GM20000 (cell line): ENCODE measurements around the gene RAB11FIP5.

ENCODE experiments used
- DNase-seq: peaks from one replicate; pipeline ENCODE4 v3.0.0; 2012; ENCODE audit warnings: low spot score
- TF ChIP-seq, protein P1 (sequence below): IDR thresholded peaks from 2 replicates; pipeline ENCODE4 v1.5.1; 2012; ENCODE audit warnings: mild to moderate bottlenecking, control low read depth; ENCODE audit errors: extremely low read depth, missing control alignments

RAB11FIP5 gene

GRCh38 chr2:73089270-73090030 is 23.3 kb downstream of the RAB11FIP5 start:
- DNase-seq: no peak
- TF ChIP-seq, protein P1, sequence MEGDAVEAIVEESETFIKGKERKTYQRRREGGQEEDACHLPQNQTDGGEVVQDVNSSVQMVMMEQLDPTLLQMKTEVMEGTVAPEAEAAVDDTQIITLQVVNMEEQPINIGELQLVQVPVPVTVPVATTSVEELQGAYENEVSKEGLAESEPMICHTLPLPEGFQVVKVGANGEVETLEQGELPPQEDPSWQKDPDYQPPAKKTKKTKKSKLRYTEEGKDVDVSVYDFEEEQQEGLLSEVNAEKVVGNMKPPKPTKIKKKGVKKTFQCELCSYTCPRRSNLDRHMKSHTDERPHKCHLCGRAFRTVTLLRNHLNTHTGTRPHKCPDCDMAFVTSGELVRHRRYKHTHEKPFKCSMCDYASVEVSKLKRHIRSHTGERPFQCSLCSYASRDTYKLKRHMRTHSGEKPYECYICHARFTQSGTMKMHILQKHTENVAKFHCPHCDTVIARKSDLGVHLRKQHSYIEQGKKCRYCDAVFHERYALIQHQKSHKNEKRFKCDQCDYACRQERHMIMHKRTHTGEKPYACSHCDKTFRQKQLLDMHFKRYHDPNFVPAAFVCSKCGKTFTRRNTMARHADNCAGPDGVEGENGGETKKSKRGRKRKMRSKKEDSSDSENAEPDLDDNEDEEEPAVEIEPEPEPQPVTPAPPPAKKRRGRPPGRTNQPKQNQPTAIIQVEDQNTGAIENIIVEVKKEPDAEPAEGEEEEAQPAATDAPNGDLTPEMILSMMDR: no peak

- TF ChIP-seq, protein P1: no peak
- no peak for DNase-seq
Measured at GRCh38 chr2:73088703-73089102, 24.0 kb downstream of the RAB11FIP5 start.

- no peak for DNase-seq
- TF ChIP-seq, protein P1: no peak
Measured at GRCh38 chr2:73088211-73088610, 24.5 kb downstream of the RAB11FIP5 start.

GRCh38 chr2:73087311-73087710 is 25.4 kb downstream of the RAB11FIP5 start:
- no peak for DNase-seq
- TF ChIP-seq, protein P1: no peak

- peak; percentile 85 for DNase-seq
- TF ChIP-seq, protein P1: peak; percentile 92
Measured at GRCh38 chr2:73085691-73086090, 27.1 kb downstream of the RAB11FIP5 start.

- TF ChIP-seq, protein P1: no peak
- no peak for DNase-seq
Measured at GRCh38 chr2:73084971-73085370, 27.8 kb downstream of the RAB11FIP5 start.

DNA sequence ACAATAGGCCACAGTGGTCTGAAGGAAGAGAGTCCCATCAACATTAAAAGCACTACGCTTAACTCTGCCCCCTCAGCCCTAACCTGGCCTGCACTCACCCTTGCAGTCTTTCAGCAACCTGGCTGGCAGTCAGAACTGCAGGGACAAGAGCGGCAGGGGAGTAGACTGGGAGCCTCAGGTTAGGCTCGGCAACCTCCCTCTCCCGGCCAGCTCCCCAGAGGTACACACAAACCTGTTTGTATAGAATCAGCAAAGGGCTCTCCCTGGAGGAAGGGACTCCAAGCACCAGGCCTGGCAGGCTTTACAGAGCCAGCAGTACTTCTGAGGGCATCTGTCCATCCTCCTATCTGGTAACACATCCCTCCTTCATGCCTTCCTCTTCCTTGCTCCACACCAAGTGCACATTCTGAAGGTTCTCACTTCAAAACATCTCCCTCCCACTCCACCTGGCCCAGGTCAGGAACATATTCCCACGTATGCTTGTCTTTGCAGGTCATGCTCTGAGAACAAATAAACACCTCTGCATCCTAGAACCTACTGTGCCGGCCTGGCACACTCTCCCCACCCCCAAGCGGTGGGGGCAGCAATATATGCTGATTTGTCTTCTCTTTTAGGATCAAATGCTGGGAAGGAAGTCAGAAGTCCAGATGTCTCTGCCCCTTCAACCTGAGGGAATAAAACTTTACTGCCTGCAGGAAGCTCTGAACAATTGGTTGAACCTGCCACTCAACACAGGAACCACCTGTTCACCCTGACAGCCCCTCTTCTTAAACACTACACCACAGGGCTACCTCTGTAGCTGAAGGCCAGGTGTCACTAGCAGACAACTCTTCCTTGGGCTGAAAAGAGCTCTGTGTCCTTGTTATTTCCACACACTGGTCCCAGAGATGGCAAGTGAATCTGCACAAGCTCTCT is 28.6 kb downstream of the RAB11FIP5 start:
- TF ChIP-seq, protein P1: no peak
- DNase-seq: no peak
